Mucosa of descending colon (tissue), 3 donors: ENCODE results near the gene KLHL42. TPM values are rescaled to one million over a fixed set of nuclear protein-coding genes. Genes with fewer than 3 reads are reported as not detected.

ENCODE experiments used
- ATAC-seq: fragments of 200-7000 bp; cut with Tn5 transposase; one replicate; pipeline ENCODE4 v1.9.1; 2020; ENCODE audit warnings: mild to moderate bottlenecking, moderate library complexity
- DNase-seq, 3 donors: peaks; one replicate each; pipeline ENCODE4 v3.0.0-alpha.2; 2020
- H3K36me3 ChIP-seq: fragments of 200-600 bp; one replicate; pipeline ENCODE4 v1.8.0; 2021; ENCODE audit warnings: low read depth, mild to moderate bottlenecking
- H3K4me1 ChIP-seq: fragments of 200-600 bp; one replicate; pipeline ENCODE4 v1.8.0; 2021; ENCODE audit warnings: low read depth, mild to moderate bottlenecking
- H3K4me3 ChIP-seq: fragments of 200-600 bp; one replicate; pipeline ENCODE4 v1.8.0; 2021; ENCODE audit warnings: mild to moderate bottlenecking
- H3K9me3 ChIP-seq: fragments of 200-600 bp; one replicate; pipeline ENCODE4 v1.8.0; 2021; ENCODE audit warnings: mild to moderate bottlenecking
- intact Hi-C, 2 donors: fragments of 100-400 bp; cut with DNase I in 1 of 2; cut with micrococcal nuclease in 1 of 2; formaldehyde crosslinking; loops; one replicate each; pipeline versions ENCODE4 v1.11.0 to v1.11.1; 2022; cut with DNase I, micrococcal nuclease
- total RNA-seq, 3 donors: library from RNA; stranded (reverse); fragmentation: NEBNext Ultra II Directional in 2 of 3; extraction: Animal tissue kit (Norgen Biotek cat#: 25700) in 2 of 3; gene quantifications; one replicate each; pipeline versions ENCODE4 v1.2.1 to v1.2.4, GENCODE V29; 2021 to 2023
- TF ChIP-seq, protein P1 (sequence below): fragments of 200-600 bp; IDR thresholded peaks from one replicate; pipeline ENCODE4 v1.8.0; 2022; ENCODE audit warnings: antibody characterized with exemption, mild to moderate bottlenecking
- donor health status: DM: no; HTN: no; CAD: no; lungs with moderate emphysema.
- donor health status: DM: no; HTN: no; CAD: no.
- donor health status: DM: no; HTN: yes; CAD: no.

Gene KLHL42
- total RNA-seq, 3 donors from 2014 or later, result 14.4 to 48.6 (median 24.0) TPM

DNA sequence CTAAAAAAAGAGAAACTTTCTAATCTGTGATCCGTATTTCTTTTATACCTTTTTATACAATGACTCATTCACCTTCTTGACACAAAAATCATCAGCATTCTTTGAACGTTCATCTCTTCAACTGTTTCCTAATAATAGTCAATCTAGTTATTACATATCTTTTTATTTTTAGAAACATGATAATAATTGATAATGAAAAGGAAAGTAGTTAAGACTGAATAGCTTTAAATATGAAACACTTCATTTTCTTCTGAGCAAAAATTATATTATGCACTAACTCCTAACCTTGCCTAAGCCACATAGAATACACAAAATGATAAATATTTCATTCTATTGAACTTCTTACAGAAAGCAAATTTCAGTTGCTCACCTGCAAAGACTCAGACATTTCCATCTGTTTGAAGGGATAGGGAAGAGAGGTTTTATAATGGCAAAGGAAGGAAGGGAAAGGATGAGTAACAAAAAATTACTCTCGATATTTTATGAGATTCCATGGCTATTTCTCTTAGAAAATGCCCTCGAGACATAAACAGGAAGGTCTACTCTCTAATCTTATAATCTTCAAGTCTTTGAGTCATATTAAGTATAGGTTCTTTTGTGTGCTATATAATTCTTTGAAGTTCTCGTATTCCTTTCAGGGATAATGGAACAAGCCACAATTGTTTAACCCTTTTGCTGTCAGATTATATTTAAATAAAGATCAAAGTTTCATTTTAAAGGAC is 7.5 kb upstream of the KLHL42 start:
- H3K4me3 ChIP-seq, result no peak overlapping the region
- DNase-seq (no peak), ATAC-seq (no peak)
- TF ChIP-seq, protein P1, sequence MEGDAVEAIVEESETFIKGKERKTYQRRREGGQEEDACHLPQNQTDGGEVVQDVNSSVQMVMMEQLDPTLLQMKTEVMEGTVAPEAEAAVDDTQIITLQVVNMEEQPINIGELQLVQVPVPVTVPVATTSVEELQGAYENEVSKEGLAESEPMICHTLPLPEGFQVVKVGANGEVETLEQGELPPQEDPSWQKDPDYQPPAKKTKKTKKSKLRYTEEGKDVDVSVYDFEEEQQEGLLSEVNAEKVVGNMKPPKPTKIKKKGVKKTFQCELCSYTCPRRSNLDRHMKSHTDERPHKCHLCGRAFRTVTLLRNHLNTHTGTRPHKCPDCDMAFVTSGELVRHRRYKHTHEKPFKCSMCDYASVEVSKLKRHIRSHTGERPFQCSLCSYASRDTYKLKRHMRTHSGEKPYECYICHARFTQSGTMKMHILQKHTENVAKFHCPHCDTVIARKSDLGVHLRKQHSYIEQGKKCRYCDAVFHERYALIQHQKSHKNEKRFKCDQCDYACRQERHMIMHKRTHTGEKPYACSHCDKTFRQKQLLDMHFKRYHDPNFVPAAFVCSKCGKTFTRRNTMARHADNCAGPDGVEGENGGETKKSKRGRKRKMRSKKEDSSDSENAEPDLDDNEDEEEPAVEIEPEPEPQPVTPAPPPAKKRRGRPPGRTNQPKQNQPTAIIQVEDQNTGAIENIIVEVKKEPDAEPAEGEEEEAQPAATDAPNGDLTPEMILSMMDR, result no peak
- intact Hi-C loops, result no loop called here
- H3K9me3 ChIP-seq, result no peaks in the 10 kb centered on the region
- no peaks in the 10 kb centered on the region for H3K4me1 ChIP-seq
- no peaks in the 10 kb centered on the region for H3K36me3 ChIP-seq

DNA sequence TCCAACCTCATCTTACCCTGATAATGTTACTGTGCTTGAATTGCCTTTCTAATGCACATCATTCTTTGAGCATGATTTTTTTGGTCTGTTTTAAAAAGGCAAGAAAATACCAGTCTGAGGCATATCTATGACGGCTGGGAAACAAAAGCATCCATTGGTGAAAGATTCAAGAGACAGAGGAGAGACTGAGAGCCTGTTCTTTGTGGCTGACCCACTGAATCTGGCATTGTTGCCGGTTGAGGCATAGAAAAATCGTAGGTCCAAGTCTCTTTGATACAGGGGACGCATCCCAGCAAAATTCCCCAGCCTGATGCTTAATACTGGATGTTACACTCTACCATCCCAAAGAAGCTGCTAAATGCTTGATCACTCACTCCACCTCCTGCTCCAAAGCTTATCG is 2.9 kb upstream of the KLHL42 start:
- Histone ChIP-seq H3K9me3 (no peaks in the 10 kb centered on the region), H3K36me3 (no peaks in the 10 kb centered on the region), H3K4me1 (peaks cover 15% of the 10 kb centered on the region), H3K4me3 (no peak overlapping the region)
- no peak for DNase-seq
- intact Hi-C loops, result no loop called here
- TF ChIP-seq, protein P1, result no peak
- no peak for ATAC-seq

DNA sequence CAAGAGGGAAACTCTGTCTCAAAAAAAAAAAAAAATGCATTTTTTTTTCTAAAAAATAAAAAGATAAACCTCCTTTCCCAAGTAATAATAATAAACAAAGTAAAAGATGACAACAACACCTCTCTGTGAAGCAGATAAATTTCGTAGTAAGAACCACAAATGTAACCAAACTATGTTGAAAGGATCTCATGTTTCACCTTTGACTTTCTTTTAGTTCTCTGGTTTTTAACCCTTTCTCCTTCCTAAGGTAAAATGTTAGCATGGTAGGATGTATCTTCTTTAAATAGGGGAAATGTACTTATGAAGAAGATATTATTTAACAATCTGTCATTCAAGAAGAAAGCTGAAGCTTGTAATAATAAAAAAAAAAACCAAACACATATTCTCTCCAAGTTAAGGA is 1.8 kb upstream of the KLHL42 start:
- Histone ChIP-seq H3K36me3 (no peaks in the 10 kb centered on the region), H3K4me1 (peaks cover 16% of the 10 kb centered on the region), H3K4me3 (no peak overlapping the region), H3K9me3 (no peaks in the 10 kb centered on the region)
- DNase-seq, result no peak
- TF ChIP-seq, protein P1, result no peak
- ATAC-seq, result no peak
- intact Hi-C loops, result no loop called here

DNA sequence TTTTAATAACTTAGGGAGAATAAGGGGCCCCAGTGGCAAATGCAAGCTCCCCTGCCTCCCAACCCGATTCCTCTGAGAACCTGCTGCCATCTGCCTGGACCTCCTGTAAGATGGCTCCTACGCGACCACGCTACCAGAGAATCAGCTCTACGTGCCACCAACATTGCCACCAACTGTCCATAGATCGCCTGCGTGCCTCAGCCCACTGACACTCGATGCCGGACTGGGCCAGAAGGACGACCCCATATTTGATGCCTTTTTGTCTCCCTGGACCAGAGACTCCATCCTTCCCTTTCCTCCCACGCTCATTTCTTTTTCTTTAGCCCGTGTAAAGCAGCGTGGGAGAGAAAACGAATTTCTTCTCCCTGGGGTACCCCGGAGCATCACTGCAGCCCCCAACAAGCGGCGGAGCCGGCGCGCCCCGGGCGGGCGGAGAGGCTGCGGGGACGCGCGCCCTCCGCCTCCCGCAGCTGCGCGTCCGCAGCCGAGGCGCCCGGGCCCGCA is 565 bp upstream of the KLHL42 start:
- ATAC-seq, result no peak
- H3K9me3 ChIP-seq, result no peaks in the 10 kb centered on the region
- TF ChIP-seq, protein P1, result no peak
- H3K4me1 ChIP-seq, result peaks cover 16% of the 10 kb centered on the region
- DNase-seq, result peak in 2 of 3 donors; percentile 19 to 54
- no peaks in the 10 kb centered on the region for H3K36me3 ChIP-seq
- H3K4me3 ChIP-seq, result peak overlapping the region; percentile 52
- intact Hi-C loops, result no loop called here

DNA sequence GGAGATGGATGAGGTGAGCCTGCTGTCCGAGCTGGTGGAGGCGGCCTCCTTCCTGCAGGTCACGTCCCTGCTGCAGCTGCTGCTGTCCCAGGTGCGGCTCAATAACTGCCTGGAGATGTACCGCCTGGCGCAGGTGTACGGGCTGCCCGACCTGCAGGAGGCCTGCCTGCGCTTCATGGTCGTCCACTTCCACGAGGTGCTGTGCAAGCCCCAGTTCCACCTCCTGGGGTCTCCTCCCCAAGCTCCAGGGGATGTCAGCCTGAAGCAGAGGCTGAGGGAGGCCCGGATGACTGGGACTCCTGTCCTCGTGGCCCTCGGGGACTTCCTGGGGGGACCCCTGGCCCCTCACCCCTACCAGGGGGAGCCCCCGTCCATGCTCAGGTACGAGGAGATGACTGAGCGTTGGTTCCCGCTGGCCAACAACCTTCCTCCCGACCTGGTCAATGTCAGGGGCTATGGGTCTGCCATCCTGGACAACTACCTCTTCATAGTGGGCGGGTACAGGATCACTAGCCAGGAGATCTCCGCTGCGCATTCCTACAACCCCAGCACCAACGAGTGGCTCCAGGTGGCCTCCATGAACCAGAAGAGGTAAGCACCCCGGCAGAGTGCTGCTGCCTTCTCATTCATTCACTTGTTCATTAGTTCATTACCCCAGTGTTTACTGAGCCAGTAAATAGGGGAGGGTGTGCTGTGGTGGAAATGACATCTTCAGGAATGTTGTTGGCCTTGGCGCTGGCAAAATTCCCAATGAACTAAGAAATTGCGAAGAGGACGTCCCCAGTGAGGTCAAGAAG is 777 bp downstream of the KLHL42 start:
- Histone ChIP-seq H3K9me3 (no peaks in the 10 kb centered on the region), H3K36me3 (no peaks in the 10 kb centered on the region), H3K4me1 (peaks cover 19% of the 10 kb centered on the region), H3K4me3 (peak overlapping the region; percentile 52)
- ATAC-seq (peak; percentile 74), DNase-seq (peak in 2 of 3 donors; percentile 26 to 75)
- intact Hi-C loops, result no loop called here
- TF ChIP-seq, protein P1, result no peak
